ENCODE results near the gene MAMDC2.

GRCh38 chr9:70043689-70044489 is at the start of gene MAMDC2:
- TF ChIP-seq, protein P1, sequence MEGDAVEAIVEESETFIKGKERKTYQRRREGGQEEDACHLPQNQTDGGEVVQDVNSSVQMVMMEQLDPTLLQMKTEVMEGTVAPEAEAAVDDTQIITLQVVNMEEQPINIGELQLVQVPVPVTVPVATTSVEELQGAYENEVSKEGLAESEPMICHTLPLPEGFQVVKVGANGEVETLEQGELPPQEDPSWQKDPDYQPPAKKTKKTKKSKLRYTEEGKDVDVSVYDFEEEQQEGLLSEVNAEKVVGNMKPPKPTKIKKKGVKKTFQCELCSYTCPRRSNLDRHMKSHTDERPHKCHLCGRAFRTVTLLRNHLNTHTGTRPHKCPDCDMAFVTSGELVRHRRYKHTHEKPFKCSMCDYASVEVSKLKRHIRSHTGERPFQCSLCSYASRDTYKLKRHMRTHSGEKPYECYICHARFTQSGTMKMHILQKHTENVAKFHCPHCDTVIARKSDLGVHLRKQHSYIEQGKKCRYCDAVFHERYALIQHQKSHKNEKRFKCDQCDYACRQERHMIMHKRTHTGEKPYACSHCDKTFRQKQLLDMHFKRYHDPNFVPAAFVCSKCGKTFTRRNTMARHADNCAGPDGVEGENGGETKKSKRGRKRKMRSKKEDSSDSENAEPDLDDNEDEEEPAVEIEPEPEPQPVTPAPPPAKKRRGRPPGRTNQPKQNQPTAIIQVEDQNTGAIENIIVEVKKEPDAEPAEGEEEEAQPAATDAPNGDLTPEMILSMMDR (IDR thresholded peaks at IDR 0.05; ENCODE audit: insufficient read depth, low read length, poor library complexity, severe bottlenecking) = no peak
- no peak for TF ChIP-seq EZH2phosphoT487 (conservative IDR thresholded peaks at IDR 0.05; ENCODE audit: low read length)
